HCT116 (cell line): ENCODE results near the gene YWHAQ. TPM values are rescaled to one million over a fixed set of nuclear protein-coding genes. Genes with fewer than 3 reads are reported as not detected.
"Not testable (repeated sequence)": the region's sequence is repeated elsewhere in the genome, so short reads cannot be mapped to it uniquely, and the experiment has no call there.

ENCODE experiments used
- ATAC-seq: fragments of 200-7000 bp; cut with Tn5 transposase; 2 replicates; pipeline ENCODE4 v1.9.1; 2020; ENCODE audit warnings: mild to moderate bottlenecking, moderate library complexity
- BruUV-seq: library from RNA; stranded (reverse); fragments of 400-500 nt; replicated peaks from 2 replicates; lab custom pipeline; 2021; lab: Mats Ljungman, UMichigan
- CTCF ChIA-PET: fragments of 300-600 bp; sonication (Branson Sonifier 250); formaldehyde crosslinking; loops from one replicate; lab custom pipeline; 2021; ENCODE audit warnings: antibody characterized with exemption; lab: Charles Lee
- POLR2A ChIA-PET: fragments of 300-600, 350-600 bp; sonication (Branson Sonifier 250); formaldehyde crosslinking; loops from one replicate; lab custom pipeline; 2021; ENCODE audit warnings: antibody characterized with exemption; lab: Charles Lee
- RAD21 ChIA-PET, 2 experiments: fragments of 300-600 bp; sonication (Branson Sonifier 250); formaldehyde crosslinking; loops; one replicate each; lab custom pipeline; 2023; ENCODE audit warnings: low total read pairs in 2 of 2; ENCODE audit not compliant: uncharacterized antibody in 2 of 2, unreplicated experiment in 2 of 2, low non-redundant PET in 1 of 2; lab: Charles Lee
- DNase-seq: peaks from one replicate; pipeline ENCODE4 v3.0.0-alpha.2; 2010; ENCODE audit warnings: low read depth, low spot score
- H2AFZ ChIP-seq: fragments of 200-600 bp; shearing (Covaris generic), sonication (generic); 2 replicates; pipeline ENCODE4 v1.6.1; 2017; ENCODE audit warnings: low read depth, mixed run types, mixed read lengths, antibody characterized with exemption, low read length; ENCODE audit not compliant: poor library complexity, severe bottlenecking
- H3K27ac ChIP-seq: 2 replicates; pipeline ENCODE4 v1.5.1; 2012; ENCODE audit warnings: low read depth, low read length
- H3K27me3 ChIP-seq: fragments of 200-600 bp; sonication (generic); 2 replicates; pipeline ENCODE4 v1.6.1; 2016; ENCODE audit warnings: mixed run types, low read length, mixed read lengths; ENCODE audit not compliant: insufficient read depth
- H3K36me3 ChIP-seq, 2 experiments: fragments of 200-500 bp in 1 of 2; fragments of 200-600 bp in 1 of 2; sonication (Bioruptor generic) in 1 of 2; sonication (generic) in 1 of 2; 2 replicates each; pipeline versions ENCODE4 v1.5.1 to v1.6.1; 2014 to 2016; ENCODE audit warnings: low read length in 2 of 2, inconsistent platforms in 1 of 2, mixed read lengths in 1 of 2, mixed run types in 1 of 2; ENCODE audit not compliant: insufficient read depth in 2 of 2, control insufficient read depth in 1 of 2
- H3K4me1 ChIP-seq, 2 experiments: fragments of 200-600 bp in 1 of 2; sonication (generic) in 1 of 2; 2 replicates each; pipeline versions ENCODE4 v1.5.1 to v1.6.1; 2012 to 2017; ENCODE audit warnings: low read length in 2 of 2, inconsistent platforms in 1 of 2, mild to moderate bottlenecking in 1 of 2, mixed read lengths in 1 of 2, mixed run types in 1 of 2, moderate library complexity in 1 of 2; ENCODE audit not compliant: insufficient read depth in 2 of 2, control insufficient read depth in 1 of 2
- H3K4me2 ChIP-seq: fragments of 200-600 bp; sonication (generic); 2 replicates; pipeline ENCODE4 v1.6.1; 2017; ENCODE audit warnings: mixed run types, low read length, mixed read lengths
- H3K4me3 ChIP-seq, 2 experiments: fragments of 200-600 bp in 1 of 2; sonication (generic) in 1 of 2; replicated peaks in 1 of 2; 2 replicates each; pipeline ENCODE4 v1.5.1; 2011 to 2016; ENCODE audit warnings: low read length in 2 of 2, control low read depth in 1 of 2, low read depth in 1 of 2, mild to moderate bottlenecking in 1 of 2, mixed read lengths in 1 of 2, mixed run types in 1 of 2
- H3K79me2 ChIP-seq: fragments of 200-600 bp; sonication (generic); 2 replicates; pipeline ENCODE4 v1.6.1; 2017; ENCODE audit warnings: mild to moderate bottlenecking, mixed run types, low read length, moderate library complexity, mixed read lengths; ENCODE audit not compliant: insufficient read depth
- H3K9ac ChIP-seq: fragments of 200-600 bp; sonication (generic); 2 replicates; pipeline ENCODE4 v1.6.1; 2016; ENCODE audit warnings: low read length, mixed read lengths
- H3K9me2 ChIP-seq: fragments of 200-600 bp; sonication (generic), shearing (Covaris generic); 2 replicates; pipeline ENCODE4 v1.6.1; 2017; ENCODE audit warnings: mixed run types, mild to moderate bottlenecking, moderate library complexity; ENCODE audit not compliant: insufficient read depth
- H3K9me3 ChIP-seq, 2 experiments: fragments of 200-500 bp in 1 of 2; fragments of 200-600 bp in 1 of 2; sonication (Bioruptor generic) in 1 of 2; sonication (generic) in 1 of 2; 2 replicates each; pipeline ENCODE4 v1.6.1; 2014 to 2017; ENCODE audit warnings: low read length in 2 of 2, mixed read lengths in 2 of 2, inconsistent platforms in 1 of 2, low read depth in 1 of 2, mild to moderate bottlenecking in 1 of 2, mixed run types in 1 of 2, moderate library complexity in 1 of 2; ENCODE audit not compliant: control insufficient read depth in 1 of 2, insufficient read depth in 1 of 2
- H4K20me1 ChIP-seq: fragments of 200-600 bp; sonication (generic), shearing (Covaris generic); 2 replicates; pipeline ENCODE4 v1.6.1; 2017; ENCODE audit warnings: mixed run types, mild to moderate bottlenecking, moderate library complexity; ENCODE audit not compliant: insufficient read depth
- CEBPB ChIP-seq: IDR thresholded peaks from 2 replicates; pipeline ENCODE4 v1.6.1; 2012; ENCODE audit warnings: low read depth
- CTCF ChIP-seq, 3 experiments: fragments of 200-600 bp in 1 of 3; sonication (generic) in 1 of 3; IDR thresholded peaks in 2 of 3; conservative IDR thresholded peaks in 1 of 3; 2 replicates each; pipeline ENCODE4 v1.5.1; 2012 to 2017; ENCODE audit warnings: low read depth in 2 of 3, low read length in 2 of 3, antibody characterized with exemption in 1 of 3, borderline replicate concordance in 1 of 3, control low read depth in 1 of 3, mild to moderate bottlenecking in 1 of 3, mixed read lengths in 1 of 3, mixed run types in 1 of 3, moderate library complexity in 1 of 3; ENCODE audit not compliant: insufficient read depth in 1 of 3
- ELF1 ChIP-seq: IDR thresholded peaks from 2 replicates; pipeline ENCODE4 v1.6.1; 2012; ENCODE audit warnings: low read depth, borderline replicate concordance
- EZH2 ChIP-seq: fragments of 200-600 bp; sonication (generic); IDR thresholded peaks from 2 replicates; pipeline ENCODE4 v1.6.1; 2017; ENCODE audit warnings: antibody characterized with exemption, mixed run types
- FOSL1 ChIP-seq: IDR thresholded peaks from 2 replicates; pipeline ENCODE4 v1.6.1; 2012; ENCODE audit warnings: low read depth
- JUND ChIP-seq: IDR thresholded peaks from 2 replicates; pipeline ENCODE4 v1.6.1; 2012
- POLR2A ChIP-seq: IDR thresholded peaks from 2 replicates; pipeline ENCODE4 v1.7.0; 2011; ENCODE audit warnings: borderline replicate concordance; ENCODE audit not compliant: insufficient read depth, insufficient read length; ENCODE audit errors: extremely low read depth
- POLR2AphosphoS5 ChIP-seq: IDR thresholded peaks from 2 replicates; pipeline ENCODE4 v1.6.1; 2011; ENCODE audit warnings: mild to moderate bottlenecking, low read depth, low read length, moderate library complexity
- RAD21 ChIP-seq: IDR thresholded peaks from 2 replicates; pipeline ENCODE4 v1.6.1; 2012; ENCODE audit warnings: low read depth, mild to moderate bottlenecking
- SIN3A ChIP-seq: IDR thresholded peaks from 2 replicates; pipeline ENCODE4 v1.6.1; 2012; ENCODE audit warnings: low read depth
- YY1 ChIP-seq: IDR thresholded peaks from 2 replicates; pipeline ENCODE4 v1.6.1; 2011; ENCODE audit warnings: low read length, low read depth, moderate library complexity, mild to moderate bottlenecking; ENCODE audit not compliant: insufficient replicate concordance; ENCODE audit errors: extremely low read depth
- intact Hi-C: fragments of 100-400 bp; cut with micrococcal nuclease; formaldehyde crosslinking; loops from 2 replicates; pipeline ENCODE4 v1.10.0; 2022
- total RNA-seq: library from RNA; stranded (reverse); gene quantifications from one replicate; pipeline ENCODE4 v1.2.1, GENCODE V29; 2021; ENCODE audit not compliant: unreplicated experiment
- TF ChIP-seq, protein P1 (sequence below): IDR thresholded peaks from 2 replicates; pipeline ENCODE4 v1.6.1; 2011; ENCODE audit warnings: mild to moderate bottlenecking, low read length, moderate library complexity; ENCODE audit not compliant: insufficient replicate concordance; ENCODE audit errors: extremely low read depth
- TF ChIP-seq, protein P2 (sequence below): IDR thresholded peaks from 2 replicates; pipeline ENCODE4 v1.6.1; 2012; ENCODE audit warnings: low read depth

The YWHAQ gene
- total RNA-seq, 1 experiment from 2014 or later: 365 TPM

DNA sequence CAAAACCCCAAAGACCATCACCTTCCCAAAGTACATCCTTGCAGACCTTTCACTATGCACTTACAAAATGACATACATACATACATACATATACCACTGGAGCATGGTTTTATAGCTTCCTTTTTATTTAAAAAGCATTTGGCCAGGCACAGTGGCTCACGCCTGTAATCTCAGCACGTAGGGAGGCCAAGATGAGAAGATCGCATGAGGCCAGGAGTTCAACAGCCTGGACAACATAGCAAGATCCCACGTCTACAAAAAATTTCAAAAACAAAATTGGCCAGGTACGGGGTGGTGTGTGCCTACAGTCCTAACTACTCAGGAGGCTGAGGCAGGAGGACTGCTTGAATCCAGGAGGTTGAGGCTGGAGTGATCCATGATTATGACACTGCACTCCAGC lies 45.3 kb downstream of the YWHAQ start:
- Histone ChIP-seq H3K79me2 (peaks cover 51% of the 10 kb centered on the region), H4K20me1 (0 out of 2 replicates have a peak, but pooled peaks cover 9% of the 10 kb centered on the region), H3K4me1 (no peaks in the 10 kb centered on the region), H2AFZ (no peak overlapping the region), H3K9me3 (no peaks in the 10 kb centered on the region), H3K4me3 (no peak overlapping the region), H3K27me3 (no peaks in the 10 kb centered on the region), H3K9ac (no peak overlapping the region), H3K36me3 (peaks cover 28 to 35% of the 10 kb centered on the region in 2 experiments)
- ChIA-PET CTCF (no interaction called here), RAD21 (no interaction called here)
- intact Hi-C loops: no loop called here
- ATAC-seq: no peak
- no TSS peak for BruUV-seq
- TF ChIP-seq, protein P1, sequence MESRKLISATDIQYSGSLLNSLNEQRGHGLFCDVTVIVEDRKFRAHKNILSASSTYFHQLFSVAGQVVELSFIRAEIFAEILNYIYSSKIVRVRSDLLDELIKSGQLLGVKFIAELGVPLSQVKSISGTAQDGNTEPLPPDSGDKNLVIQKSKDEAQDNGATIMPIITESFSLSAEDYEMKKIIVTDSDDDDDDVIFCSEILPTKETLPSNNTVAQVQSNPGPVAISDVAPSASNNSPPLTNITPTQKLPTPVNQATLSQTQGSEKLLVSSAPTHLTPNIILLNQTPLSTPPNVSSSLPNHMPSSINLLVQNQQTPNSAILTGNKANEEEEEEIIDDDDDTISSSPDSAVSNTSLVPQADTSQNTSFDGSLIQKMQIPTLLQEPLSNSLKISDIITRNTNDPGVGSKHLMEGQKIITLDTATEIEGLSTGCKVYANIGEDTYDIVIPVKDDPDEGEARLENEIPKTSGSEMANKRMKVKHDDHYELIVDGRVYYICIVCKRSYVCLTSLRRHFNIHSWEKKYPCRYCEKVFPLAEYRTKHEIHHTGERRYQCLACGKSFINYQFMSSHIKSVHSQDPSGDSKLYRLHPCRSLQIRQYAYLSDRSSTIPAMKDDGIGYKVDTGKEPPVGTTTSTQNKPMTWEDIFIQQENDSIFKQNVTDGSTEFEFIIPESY: no peak
- TF ChIP-seq FOSL1 (no peak), RAD21 (no peak), EZH2 (no peak), YY1 (no peak), ELF1 (no peak), CEBPB (no peak), POLR2AphosphoS5 (no peak), CTCF (IDR thresholded peaks at IDR 0.05 in 2 of 3, conservative IDR thresholded peaks at IDR 0.05 in 1 of 3; ENCODE audit: borderline replicate concordance in 1 of 3, insufficient read depth in 1 of 3, low read depth in 2 of 3, low read length in 2 of 3) (no peak), POLR2A (no peak), SIN3A (no peak), JUND (no peak)
- TF ChIP-seq, protein P2, sequence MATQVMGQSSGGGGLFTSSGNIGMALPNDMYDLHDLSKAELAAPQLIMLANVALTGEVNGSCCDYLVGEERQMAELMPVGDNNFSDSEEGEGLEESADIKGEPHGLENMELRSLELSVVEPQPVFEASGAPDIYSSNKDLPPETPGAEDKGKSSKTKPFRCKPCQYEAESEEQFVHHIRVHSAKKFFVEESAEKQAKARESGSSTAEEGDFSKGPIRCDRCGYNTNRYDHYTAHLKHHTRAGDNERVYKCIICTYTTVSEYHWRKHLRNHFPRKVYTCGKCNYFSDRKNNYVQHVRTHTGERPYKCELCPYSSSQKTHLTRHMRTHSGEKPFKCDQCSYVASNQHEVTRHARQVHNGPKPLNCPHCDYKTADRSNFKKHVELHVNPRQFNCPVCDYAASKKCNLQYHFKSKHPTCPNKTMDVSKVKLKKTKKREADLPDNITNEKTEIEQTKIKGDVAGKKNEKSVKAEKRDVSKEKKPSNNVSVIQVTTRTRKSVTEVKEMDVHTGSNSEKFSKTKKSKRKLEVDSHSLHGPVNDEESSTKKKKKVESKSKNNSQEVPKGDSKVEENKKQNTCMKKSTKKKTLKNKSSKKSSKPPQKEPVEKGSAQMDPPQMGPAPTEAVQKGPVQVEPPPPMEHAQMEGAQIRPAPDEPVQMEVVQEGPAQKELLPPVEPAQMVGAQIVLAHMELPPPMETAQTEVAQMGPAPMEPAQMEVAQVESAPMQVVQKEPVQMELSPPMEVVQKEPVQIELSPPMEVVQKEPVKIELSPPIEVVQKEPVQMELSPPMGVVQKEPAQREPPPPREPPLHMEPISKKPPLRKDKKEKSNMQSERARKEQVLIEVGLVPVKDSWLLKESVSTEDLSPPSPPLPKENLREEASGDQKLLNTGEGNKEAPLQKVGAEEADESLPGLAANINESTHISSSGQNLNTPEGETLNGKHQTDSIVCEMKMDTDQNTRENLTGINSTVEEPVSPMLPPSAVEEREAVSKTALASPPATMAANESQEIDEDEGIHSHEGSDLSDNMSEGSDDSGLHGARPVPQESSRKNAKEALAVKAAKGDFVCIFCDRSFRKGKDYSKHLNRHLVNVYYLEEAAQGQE: no peak
- TF ChIP-seq, all 23 proteins: peak for 0
- no peak for DNase-seq
- Histone ChIP-seq H3K9me2 (no peaks in the 10 kb centered on the region), H3K4me2 (no peak overlapping the region), H3K27ac (no peak overlapping the region)
- POLR2A ChIA-PET: no interaction called here

DNA sequence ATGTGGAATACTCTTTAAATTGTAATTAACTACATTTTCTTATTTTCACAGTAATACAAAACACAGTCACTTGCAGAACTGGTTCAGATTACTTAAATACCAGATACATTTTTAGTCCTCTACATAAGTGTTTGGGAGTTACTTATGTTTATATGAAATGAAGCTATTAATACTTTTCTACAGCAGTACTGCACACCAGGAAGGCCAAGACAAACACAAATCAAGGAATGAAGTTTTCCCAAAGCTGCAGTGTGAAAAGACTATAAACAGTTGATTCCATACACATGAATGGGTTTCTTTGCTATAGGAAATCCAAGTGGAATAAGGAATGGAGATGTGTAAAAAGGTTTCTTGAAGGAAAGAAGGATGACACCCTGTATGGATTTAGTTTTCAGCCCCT lies 45.9 kb downstream of the YWHAQ start:
- intact Hi-C loops, H3K9ac ChIP-seq, ATAC-seq, H3K4me2 ChIP-seq, POLR2A ChIA-PET, H3K4me3 ChIP-seq, H3K9me3 ChIP-seq, BruUV-seq, CTCF ChIA-PET, DNase-seq, H3K27ac ChIP-seq, H3K4me1 ChIP-seq, H2AFZ ChIP-seq, RAD21 ChIA-PET, H3K27me3 ChIP-seq, H3K9me2 ChIP-seq, H4K20me1 ChIP-seq: not testable (repeated sequence)
- peaks cover 28 to 34% of the 10 kb centered on the region in 2 experiments for H3K36me3 ChIP-seq
- H3K79me2 ChIP-seq: peaks cover 45% of the 10 kb centered on the region
